GM19035 (cell line): ENCODE measurements around the gene VAV1.

ENCODE experiments used
- ATAC-seq: cut with Tn5 transposase; IDR thresholded peaks from one replicate; pipeline ENCODE4 v1.9.1; 2021; ENCODE audit not compliant: unreplicated experiment

VAV1 gene

GRCh38 chr19:6772028-6772865 lies at the start of gene VAV1:
Gene VAV1 (plus strand): TSS chr19:6772708. CDS start chr19:6772808, 100 bp downstream.
- peak; percentile 43 for ATAC-seq

- no peak for ATAC-seq
Measured at GRCh38 chr19:6723108-6723618, 49.3 kb upstream of the VAV1 start.

- ATAC-seq = no peak
Measured at GRCh38 chr19:6723738-6724137, 48.8 kb upstream of the VAV1 start.

GRCh38 chr19:6724631-6725492 lies 47.6 kb upstream of the VAV1 start:
- ATAC-seq = no peak

GRCh38 chr19:6725513-6726231 lies 46.8 kb upstream of the VAV1 start:
- ATAC-seq = no peak

GRCh38 chr19:6728346-6728745 lies 44.2 kb upstream of the VAV1 start:
- ATAC-seq = no peak

GRCh38 chr19:6729573-6730152 lies 42.8 kb upstream of the VAV1 start:
- no peak for ATAC-seq

- no peak for ATAC-seq
Measured at GRCh38 chr19:6730153-6730804, 42.2 kb upstream of the VAV1 start.

GRCh38 chr19:6730941-6731670 lies 41.4 kb upstream of the VAV1 start:
- no peak for ATAC-seq

- no peak for ATAC-seq
Measured at GRCh38 chr19:6731822-6732221, 40.7 kb upstream of the VAV1 start.

- ATAC-seq = no peak
Measured at GRCh38 chr19:6732803-6733337, 39.6 kb upstream of the VAV1 start.

- ATAC-seq = no peak
Measured at GRCh38 chr19:6733338-6734095, 39.0 kb upstream of the VAV1 start.

- no peak for ATAC-seq
Measured at GRCh38 chr19:6734096-6734696, 38.3 kb upstream of the VAV1 start.

GRCh38 chr19:6735181-6735911 lies 37.2 kb upstream of the VAV1 start:
- no peak for ATAC-seq

- ATAC-seq = no peak
Measured at GRCh38 chr19:6736169-6736916, 36.2 kb upstream of the VAV1 start.

- ATAC-seq = no peak
Measured at GRCh38 chr19:6736917-6737283, 35.6 kb upstream of the VAV1 start.
